Fibroblast of lung (primary cell): Measurements from ENCODE around the gene TFCP2. TPM values are rescaled to one million over a fixed set of nuclear protein-coding genes. Genes with fewer than 3 reads are reported as not detected.

ENCODE experiments used
- DNase-seq, 2 donors: peaks; one replicate each; pipeline versions ENCODE4 v3.0.0 to v3.0.0-alpha.2; 2010; ENCODE audit warnings: low read depth in 2 of 2
- H2AFZ ChIP-seq: 2 replicates; pipeline ENCODE4 v1.5.1; 2012; ENCODE audit warnings: low read length, control low read depth, inconsistent platforms
- H3K27ac ChIP-seq: 2 replicates; pipeline ENCODE4 v1.5.1; 2011; ENCODE audit warnings: low read length, control low read depth; ENCODE audit not compliant: insufficient read depth
- H3K27me3 ChIP-seq: 2 replicates; pipeline ENCODE4 v1.5.1; 2011; ENCODE audit warnings: mild to moderate bottlenecking, low read length; ENCODE audit not compliant: control insufficient read depth, insufficient read depth
- H3K36me3 ChIP-seq: 2 replicates; pipeline ENCODE4 v1.5.1; 2011; ENCODE audit warnings: low read length; ENCODE audit not compliant: control insufficient read depth, insufficient read depth
- H3K4me1 ChIP-seq: 2 replicates; pipeline ENCODE4 v1.5.1; 2011; ENCODE audit warnings: low read length; ENCODE audit not compliant: control insufficient read depth, insufficient read depth; ENCODE audit errors: extremely low read depth
- H3K4me2 ChIP-seq: 2 replicates; pipeline ENCODE4 v1.5.1; 2011; ENCODE audit warnings: low read length, control low read depth; ENCODE audit not compliant: insufficient read depth; ENCODE audit errors: extremely low read depth
- H3K4me3 ChIP-seq, 4 experiments: fragments of 200-600 bp in 1 of 4; sonication (generic) in 1 of 4; replicated peaks in 1 of 4; 2 replicates each; pipeline ENCODE4 v1.5.1; 2011 to 2016; ENCODE audit warnings: low read length in 4 of 4, low read depth in 3 of 4, mild to moderate bottlenecking in 3 of 4, control low read depth in 2 of 4, inconsistent platforms in 1 of 4, mixed read lengths in 1 of 4; ENCODE audit not compliant: insufficient read depth in 1 of 4; ENCODE audit errors: control extremely low read depth in 1 of 4
- H3K79me2 ChIP-seq: 2 replicates; pipeline ENCODE4 v1.5.1; 2012; ENCODE audit warnings: mild to moderate bottlenecking, low read length, inconsistent platforms; ENCODE audit not compliant: control insufficient read depth, insufficient read depth
- H3K9ac ChIP-seq: 2 replicates; pipeline ENCODE4 v1.5.1; 2011; ENCODE audit warnings: mild to moderate bottlenecking, low read length, control low read depth; ENCODE audit not compliant: insufficient read depth
- H3K9me3 ChIP-seq: 2 replicates; pipeline ENCODE4 v1.5.1; 2012; ENCODE audit warnings: low read depth, low read length; ENCODE audit not compliant: control insufficient read depth, insufficient read depth
- H4K20me1 ChIP-seq: 2 replicates; pipeline ENCODE4 v1.5.1; 2011; ENCODE audit warnings: low read length; ENCODE audit not compliant: control insufficient read depth, insufficient read depth; ENCODE audit errors: extremely low read depth
- CTCF ChIP-seq, 2 donors: IDR thresholded peaks in 1 of 2; conservative IDR thresholded peaks in 1 of 2; 1 replicate in 1 of 2; 2 replicates in 1 of 2; pipeline ENCODE4 v1.5.1; 2011 to 2012; ENCODE audit warnings: low read length in 2 of 2, control low read depth in 1 of 2, inconsistent platforms in 1 of 2, low read depth in 1 of 2, mild to moderate bottlenecking in 1 of 2
- EZH2 ChIP-seq: IDR thresholded peaks from 2 replicates; pipeline ENCODE4 v1.5.1; 2012; ENCODE audit warnings: low read length, control low read depth, mild to moderate bottlenecking; ENCODE audit errors: missing control alignments
- polyA plus RNA-seq, 2 donors: library from polyadenylated mRNA; depleted of rRNA in 1 of 2; stranded (reverse) in 1 of 2; unstranded in 1 of 2; fragments of >200 nt; gene quantifications; 2 replicates each; pipeline ENCODE4 v1.2.1, GENCODE V29; 2011 to 2012; ENCODE audit warnings: missing spikeins in 1 of 2
- total RNA-seq: library from RNA; depleted of rRNA; stranded (reverse); fragments of >200 nt; gene quantifications from 2 replicates; pipeline ENCODE4 v1.2.1, GENCODE V29; 2014

The TFCP2 gene
- total and polyA plus RNA-seq, 2 donors (not counting 1 experiment from before 2014, with no cell fraction given), result 9.4 to 23.0 TPM

GRCh38 chr12:51065530-51065929 is 107.4 kb downstream of the TFCP2 start:
- Histone ChIP-seq H3K4me1 (no peaks in the 10 kb centered on the region), H3K79me2 (no peaks in the 10 kb centered on the region), H3K27ac (no peak overlapping the region), H3K4me3 (no peak overlapping the region), H3K9ac (no peak overlapping the region), H3K4me2 (no peak overlapping the region), H3K27me3 (no peaks in the 10 kb centered on the region), H2AFZ (no peak overlapping the region), H4K20me1 (no peaks in the 10 kb centered on the region), H3K36me3 (peaks cover 13% of the 10 kb centered on the region), H3K9me3 (no peaks in the 10 kb centered on the region)
- DNase-seq, result no peak
- TF ChIP-seq EZH2 (no peak), CTCF (conservative IDR thresholded peaks at IDR 0.05 in 1 of 2, IDR thresholded peaks at IDR 0.05 in 1 of 2; ENCODE audit: low read depth in 1 of 2, low read length in 2 of 2) (no peak)

GRCh38 chr12:51062631-51063397 is 110.1 kb downstream of the TFCP2 start:
- Histone ChIP-seq H3K9me3 (no peaks in the 10 kb centered on the region), H4K20me1 (no peaks in the 10 kb centered on the region), H3K4me3 (no peak overlapping the region), H3K36me3 (peaks cover 19% of the 10 kb centered on the region), H3K79me2 (no peaks in the 10 kb centered on the region), H3K27ac (no peak overlapping the region), H2AFZ (no peak overlapping the region), H3K4me2 (no peak overlapping the region), H3K27me3 (no peaks in the 10 kb centered on the region), H3K4me1 (no peaks in the 10 kb centered on the region), H3K9ac (no peak overlapping the region)
- no peak for TF ChIP-seq EZH2
- TF ChIP-seq CTCF (conservative IDR thresholded peaks at IDR 0.05 in 1 of 2, IDR thresholded peaks at IDR 0.05 in 1 of 2; ENCODE audit: low read depth in 1 of 2, low read length in 2 of 2), result no peak
- DNase-seq, result no peak

DNA sequence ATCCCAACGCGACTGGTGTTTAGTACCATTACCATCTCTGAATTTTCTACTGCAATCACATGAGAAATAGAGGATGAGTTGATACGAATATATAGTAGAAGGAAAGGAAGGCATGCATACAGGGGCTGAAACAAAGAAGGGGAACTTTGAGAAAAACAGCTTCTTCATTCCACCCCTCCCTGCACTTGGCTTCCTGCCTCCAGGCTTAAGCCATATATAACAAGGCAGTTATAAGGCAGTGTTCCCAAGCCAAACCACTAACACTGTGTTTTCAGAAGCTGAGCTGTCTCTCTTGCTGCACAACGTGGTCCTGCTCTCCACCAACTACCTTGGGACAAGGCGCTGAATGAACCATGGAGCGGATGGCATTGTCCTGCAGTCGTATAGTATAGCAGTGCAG is 113.8 kb downstream of the TFCP2 start:
- no peak for DNase-seq
- no peak overlapping the region for H3K4me2 ChIP-seq
- peaks cover 18% of the 10 kb centered on the region for H3K36me3 ChIP-seq
- no peaks in the 10 kb centered on the region for H4K20me1 ChIP-seq
- no peak overlapping the region for H3K9ac ChIP-seq
- no peaks in the 10 kb centered on the region for H3K9me3 ChIP-seq
- H3K27ac ChIP-seq, result no peak overlapping the region
- no peaks in the 10 kb centered on the region for H3K4me1 ChIP-seq
- H3K79me2 ChIP-seq, result no peaks in the 10 kb centered on the region
- TF ChIP-seq EZH2, result no peak
- TF ChIP-seq CTCF (conservative IDR thresholded peaks at IDR 0.05 in 1 of 2, IDR thresholded peaks at IDR 0.05 in 1 of 2; ENCODE audit: low read depth in 1 of 2, low read length in 2 of 2), result no peak
- no peak overlapping the region for H3K4me3 ChIP-seq
- no peak overlapping the region for H2AFZ ChIP-seq
- H3K27me3 ChIP-seq, result no peaks in the 10 kb centered on the region
